BJ (cell line): Measurements from ENCODE around the gene MGME1. TPM values are rescaled to one million over a fixed set of nuclear protein-coding genes. Genes with fewer than 3 reads are reported as not detected.

Source experiments
- CTCF ChIA-PET: fragments of 350-600 bp; formaldehyde crosslinking; extraction: SDS; loops from one replicate; lab custom pipeline; 2021; ENCODE audit warnings: antibody characterized with exemption, inconsistent platforms; lab: Yijun Ruan, JAX
- POLR2A ChIA-PET: fragments of 300-600 bp; sonication (Branson Sonifier 250); formaldehyde crosslinking; extraction: SDS; loops from one replicate; lab custom pipeline; 2021; ENCODE audit warnings: antibody characterized with exemption; lab: Charles Lee
- DNase-seq: peaks from one replicate; pipeline ENCODE4 v3.0.0-alpha.2; 2011; ENCODE audit warnings: low read depth
- H3K27me3 ChIP-seq: 2 replicates; pipeline ENCODE4 v1.6.0; 2011; ENCODE audit warnings: low read length; ENCODE audit not compliant: control insufficient read depth, insufficient read depth
- H3K36me3 ChIP-seq: 2 replicates; pipeline ENCODE4 v1.5.1; 2011; ENCODE audit warnings: low read length; ENCODE audit not compliant: control insufficient read depth, insufficient read depth
- H3K4me3 ChIP-seq: 2 replicates; pipeline ENCODE4 v1.5.1; 2011; ENCODE audit warnings: low read depth, mild to moderate bottlenecking, control low read depth, low read length
- polyA plus RNA-seq: library from polyadenylated mRNA; depleted of rRNA; stranded (reverse); fragments of >200 nt; gene quantifications from 2 replicates; pipeline ENCODE4 v1.2.3, GENCODE V29; 2011
- TF ChIP-seq, protein P1 (sequence below): IDR thresholded peaks from 2 replicates; pipeline ENCODE4 v1.5.1; 2011; ENCODE audit warnings: low read depth, mild to moderate bottlenecking, control low read depth, inconsistent platforms, low read length, moderate library complexity; ENCODE audit not compliant: insufficient read depth

Gene MGME1
- polyA plus RNA-seq, 1 experiment, result 7.2 TPM

DNA sequence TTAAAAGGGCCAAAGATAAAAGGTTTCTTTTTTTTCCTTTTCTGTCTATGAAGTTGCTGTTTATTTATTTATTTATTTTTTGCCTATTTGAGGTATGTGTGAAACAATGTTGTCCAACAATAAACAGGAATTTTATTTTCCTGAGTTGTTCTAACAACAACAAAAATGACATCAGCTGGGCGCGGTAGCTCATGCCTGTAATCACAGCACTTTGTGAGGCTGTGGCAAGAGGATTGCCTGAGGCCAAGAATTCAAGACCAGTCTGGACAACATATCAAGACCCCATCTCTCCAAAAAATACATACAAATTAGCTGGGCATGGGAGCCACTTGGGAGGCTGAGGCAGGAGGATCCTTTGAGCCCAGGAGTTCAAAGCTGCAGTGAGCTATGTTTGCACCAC lies 44.1 kb downstream of the MGME1 start:
- TF ChIP-seq, protein P1, sequence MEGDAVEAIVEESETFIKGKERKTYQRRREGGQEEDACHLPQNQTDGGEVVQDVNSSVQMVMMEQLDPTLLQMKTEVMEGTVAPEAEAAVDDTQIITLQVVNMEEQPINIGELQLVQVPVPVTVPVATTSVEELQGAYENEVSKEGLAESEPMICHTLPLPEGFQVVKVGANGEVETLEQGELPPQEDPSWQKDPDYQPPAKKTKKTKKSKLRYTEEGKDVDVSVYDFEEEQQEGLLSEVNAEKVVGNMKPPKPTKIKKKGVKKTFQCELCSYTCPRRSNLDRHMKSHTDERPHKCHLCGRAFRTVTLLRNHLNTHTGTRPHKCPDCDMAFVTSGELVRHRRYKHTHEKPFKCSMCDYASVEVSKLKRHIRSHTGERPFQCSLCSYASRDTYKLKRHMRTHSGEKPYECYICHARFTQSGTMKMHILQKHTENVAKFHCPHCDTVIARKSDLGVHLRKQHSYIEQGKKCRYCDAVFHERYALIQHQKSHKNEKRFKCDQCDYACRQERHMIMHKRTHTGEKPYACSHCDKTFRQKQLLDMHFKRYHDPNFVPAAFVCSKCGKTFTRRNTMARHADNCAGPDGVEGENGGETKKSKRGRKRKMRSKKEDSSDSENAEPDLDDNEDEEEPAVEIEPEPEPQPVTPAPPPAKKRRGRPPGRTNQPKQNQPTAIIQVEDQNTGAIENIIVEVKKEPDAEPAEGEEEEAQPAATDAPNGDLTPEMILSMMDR, result no peak
- CTCF ChIA-PET, result interaction anchor here (1.0 kb wide), 2 partner anchors 11 to 14 kb away, joined by 5 read pairs; no protein-coding TSS in a partner anchor
- no peaks in the 10 kb centered on the region for H3K36me3 ChIP-seq
- no peaks in the 10 kb centered on the region for H3K27me3 ChIP-seq
- DNase-seq, result no peak
- H3K4me3 ChIP-seq, result no peak overlapping the region
- POLR2A ChIA-PET, result no interaction called here

DNA sequence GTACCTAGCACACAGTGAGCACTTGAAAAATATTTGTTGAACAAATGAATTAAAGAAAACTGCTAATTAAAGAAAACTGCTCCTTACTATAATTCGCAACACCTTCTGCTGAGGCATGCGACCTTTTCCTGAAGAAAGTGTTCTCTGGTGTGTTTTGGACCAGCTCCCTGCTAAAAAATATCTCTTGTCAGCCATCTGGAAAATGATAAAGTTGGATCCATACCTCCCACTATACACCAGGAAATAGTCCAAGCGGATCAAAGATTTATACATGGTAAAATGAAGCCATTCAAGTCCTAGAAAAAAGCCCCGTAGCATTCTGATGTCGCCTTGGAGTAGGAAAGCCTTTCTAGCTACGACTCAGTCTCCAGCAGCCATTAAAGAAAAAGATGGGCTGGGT lies 45.6 kb downstream of the MGME1 start:
- TF ChIP-seq, protein P1, result no peak
- POLR2A ChIA-PET, result interaction anchor here (0.7 kb wide), 1 partner anchor 516 kb away, joined by 6 read pairs; no protein-coding TSS in a partner anchor
- H3K4me3 ChIP-seq, result no peak overlapping the region
- H3K36me3 ChIP-seq, result no peaks in the 10 kb centered on the region
- no peak for DNase-seq
- 0 out of 2 replicates have a peak, but pooled peaks cover 1% of the 10 kb centered on the region for H3K27me3 ChIP-seq
- CTCF ChIA-PET, result no interaction called here

DNA sequence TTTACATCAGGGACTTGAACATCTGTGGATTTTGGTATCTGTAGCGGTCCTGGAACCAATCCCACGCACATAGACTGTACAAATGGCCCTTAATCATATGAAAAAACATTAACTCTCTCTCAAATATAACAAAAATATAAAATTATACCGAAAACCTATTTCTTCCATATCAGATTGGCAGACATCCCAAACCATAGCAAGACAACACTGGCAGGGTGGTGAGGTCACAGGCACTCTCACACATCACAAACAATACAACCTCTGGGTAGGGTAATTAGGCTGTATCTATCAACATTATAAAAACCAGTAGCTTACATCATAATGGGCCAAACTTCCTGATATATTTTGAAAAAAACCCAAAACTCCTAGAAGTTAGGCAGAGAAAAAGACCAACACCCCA lies 48.0 kb downstream of the MGME1 start:
- Histone ChIP-seq H3K27me3 (0 out of 2 replicates have a peak, but pooled peaks cover 1% of the 10 kb centered on the region), H3K36me3 (no peaks in the 10 kb centered on the region), H3K4me3 (no peak overlapping the region)
- ChIA-PET CTCF (interaction anchor here (0.6 kb wide), 1 partner anchor 11 kb away, joined by 3 read pairs; no protein-coding TSS in a partner anchor), POLR2A (no interaction called here)
- no peak for DNase-seq
- TF ChIP-seq, protein P1, result no peak

DNA sequence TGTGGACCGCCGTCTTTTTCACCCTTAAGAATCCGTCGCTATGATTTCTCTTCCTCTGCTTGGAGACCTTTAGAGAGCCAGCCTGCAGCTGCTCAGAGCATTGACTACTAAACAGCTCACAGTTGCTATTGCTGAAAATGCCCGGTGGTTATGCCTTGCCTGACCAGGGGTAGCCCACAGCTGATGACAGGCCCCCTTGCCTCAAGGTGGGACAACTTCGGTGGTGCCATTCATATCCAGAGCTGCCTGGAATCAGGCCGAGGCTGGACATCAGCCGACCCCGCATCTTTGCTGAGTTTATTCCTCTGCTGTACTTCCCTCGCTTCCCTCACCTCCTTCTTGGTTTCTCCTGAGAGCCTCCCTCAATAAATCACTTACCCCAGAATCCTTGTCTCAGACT lies 49.3 kb downstream of the MGME1 start:
- Histone ChIP-seq H3K4me3 (no peak overlapping the region), H3K27me3 (0 out of 2 replicates have a peak, but pooled peaks cover 1% of the 10 kb centered on the region), H3K36me3 (no peaks in the 10 kb centered on the region)
- POLR2A ChIA-PET, result no interaction called here
- TF ChIP-seq, protein P1, result no peak
- CTCF ChIA-PET, result interaction anchor here (0.7 kb wide), 1 partner anchor 142 kb away, joined by 3 read pairs; no protein-coding TSS in a partner anchor
- no peak for DNase-seq

DNA sequence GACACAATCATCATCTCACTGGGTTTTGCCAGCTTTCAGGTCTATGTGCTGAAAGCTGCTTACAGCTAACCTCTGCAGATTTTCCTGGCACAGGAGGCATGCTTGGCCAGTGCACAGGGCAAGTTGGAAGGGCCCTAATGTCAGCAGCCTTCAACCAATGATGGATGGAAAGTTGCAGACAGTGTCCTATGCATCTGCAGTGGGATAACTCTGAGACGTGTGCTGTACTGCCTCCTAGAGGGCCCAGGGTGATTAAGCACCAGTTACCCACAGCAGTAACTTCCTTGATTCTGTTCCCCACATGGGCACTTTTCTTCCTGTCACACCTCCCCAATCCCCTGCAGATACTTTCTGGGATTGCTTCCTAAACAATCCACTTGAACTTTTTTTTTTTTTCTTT lies 50.2 kb downstream of the MGME1 start:
- 0 out of 2 replicates have a peak, but pooled peaks cover 1% of the 10 kb centered on the region for H3K27me3 ChIP-seq
- CTCF ChIA-PET, result no interaction called here
- H3K4me3 ChIP-seq, result no peak overlapping the region
- H3K36me3 ChIP-seq, result no peaks in the 10 kb centered on the region
- no peak for DNase-seq
- POLR2A ChIA-PET, result no interaction called here
- TF ChIP-seq, protein P1, result peak; percentile 35
